HepG2 (cell line): ENCODE results near the gene GINS2. TPM values are rescaled to one million over a fixed set of nuclear protein-coding genes. Genes with fewer than 3 reads are reported as not detected.

Experiments used
- ATAC-seq: fragments of 200-7000 bp; cut with Tn5 transposase; 3 replicates; pipeline ENCODE4 v1.9.1; 2020; ENCODE audit warnings: mild to moderate bottlenecking, moderate library complexity
- BruUV-seq: library from RNA; stranded (reverse); fragments of 400-500 nt; replicated peaks from 2 replicates; lab custom pipeline; 2021; lab: Mats Ljungman, UMichigan
- CTCF ChIA-PET: fragments of 300-600 bp; formaldehyde crosslinking; extraction: SDS; loops from one replicate; lab custom pipeline; 2021; ENCODE audit warnings: low total read pairs, inconsistent platforms, low intra/inter-chr PET ratio; lab: Yijun Ruan, JAX
- POLR2A ChIA-PET: fragments of 350-600 bp; sonication (Branson Sonifier 250); formaldehyde crosslinking; loops from one replicate; lab custom pipeline; 2020; ENCODE audit warnings: antibody characterized with exemption, inconsistent platforms; lab: Yijun Ruan, JAX
- DNase-seq: peaks from one replicate; pipeline ENCODE4 v3.0.0-alpha.2; 2015; ENCODE audit warnings: low spot score
- FAIRE-seq: peaks from 3 replicates; lab custom pipeline; 2011; peaks lifted over from hg19 to GRCh38; lab: Jason Lieb, UNC
- H2AFZ ChIP-seq: one replicate; pipeline ENCODE4 v1.6.1; 2011; ENCODE audit warnings: low read length, inconsistent platforms
- H3K27ac ChIP-seq: fragments of 300-600 bp; 3 replicates; pipeline ENCODE4 v1.8.0; 2011; ENCODE audit warnings: mixed run types, mild to moderate bottlenecking, mixed read lengths, low read length, inconsistent platforms; ENCODE audit not compliant: insufficient read depth; ENCODE audit errors: extremely low read length
- H3K27me3 ChIP-seq, 2 experiments: fragments of 200-600 bp in 1 of 2; 2 replicates in 1 of 2; 3 replicates in 1 of 2; pipeline versions ENCODE4 v1.6.0 to v1.8.0; 2011; ENCODE audit warnings: low read length in 2 of 2, mild to moderate bottlenecking in 2 of 2, moderate library complexity in 2 of 2, inconsistent platforms in 1 of 2; ENCODE audit not compliant: insufficient read depth in 2 of 2, control insufficient read depth in 1 of 2
- H3K36me3 ChIP-seq, 2 experiments: fragments of 200-600 bp in 1 of 2; replicated peaks in 1 of 2; 2 replicates in 1 of 2; 3 replicates in 1 of 2; pipeline versions ENCODE4 v1.5.1 to v1.8.0; 2011; ENCODE audit warnings: low read length in 2 of 2, inconsistent platforms in 1 of 2; ENCODE audit not compliant: insufficient read depth in 2 of 2, control insufficient read depth in 1 of 2
- H3K4me1 ChIP-seq: 2 replicates; pipeline ENCODE4 v1.5.1; 2012; ENCODE audit warnings: low read length, inconsistent platforms; ENCODE audit not compliant: insufficient read depth
- H3K4me2 ChIP-seq: 2 replicates; pipeline ENCODE4 v1.6.0; 2011; ENCODE audit warnings: low read depth, low read length, inconsistent platforms
- H3K4me3 ChIP-seq, 3 experiments: fragments of 200-600 bp in 1 of 3; sonication (generic), shearing (Covaris generic) in 1 of 3; replicated peaks in 1 of 3; 2 replicates each; pipeline ENCODE4 v1.5.1; 2011 to 2016; ENCODE audit warnings: low read length in 3 of 3, inconsistent platforms in 2 of 3, low read depth in 2 of 3, mild to moderate bottlenecking in 2 of 3, control low read depth in 1 of 3, mixed read lengths in 1 of 3; ENCODE audit not compliant: insufficient read depth in 1 of 3
- H3K79me2 ChIP-seq: one replicate; pipeline ENCODE4 v1.6.1; 2011; ENCODE audit warnings: low read length, inconsistent platforms; ENCODE audit not compliant: insufficient read depth
- H3K9ac ChIP-seq: 2 replicates; pipeline ENCODE4 v1.6.0; 2011; ENCODE audit warnings: mild to moderate bottlenecking, low read depth, low read length, inconsistent platforms; ENCODE audit not compliant: insufficient read depth
- H3K9me3 ChIP-seq: 2 replicates; pipeline ENCODE4 v1.5.1; 2012; ENCODE audit warnings: mild to moderate bottlenecking, low read length
- H4K20me1 ChIP-seq: 2 replicates; pipeline ENCODE4 v1.6.0; 2011; ENCODE audit warnings: inconsistent platforms, mild to moderate bottlenecking, low read length, moderate library complexity; ENCODE audit not compliant: insufficient read depth
- CTCF ChIP-seq: sonication (generic); formaldehyde crosslinking; IDR thresholded peaks from 2 replicates; pipeline ENCODE4 v1.5.0; 2020; ENCODE audit warnings: mild to moderate bottlenecking, missing genetic modification reagents, moderate library complexity
- MNT ChIP-seq: fragments of 450-650 bp; IDR thresholded peaks from 2 replicates; pipeline ENCODE4 v1.6.1; 2016
- MTA1 ChIP-seq: sonication (generic); formaldehyde crosslinking; IDR thresholded peaks from 2 replicates; pipeline ENCODE4 v1.4.0; 2020; ENCODE audit warnings: missing genetic modification reagents, mild to moderate bottlenecking, borderline replicate concordance
- STAG1 ChIP-seq: sonication (generic); formaldehyde crosslinking; IDR thresholded peaks from 2 replicates; pipeline ENCODE4 v1.4.0; 2020; ENCODE audit warnings: missing genetic modification reagents
- ZNF138 ChIP-seq: sonication (generic); formaldehyde crosslinking; IDR thresholded peaks from 2 replicates; pipeline ENCODE4 v1.5.0; 2020; ENCODE audit warnings: mild to moderate bottlenecking, low read depth, missing genetic modification reagents
- ZNF703 ChIP-seq: sonication (generic); formaldehyde crosslinking; IDR thresholded peaks from 2 replicates; pipeline ENCODE4 v1.5.1; 2020; ENCODE audit warnings: missing genetic modification reagents, mild to moderate bottlenecking, moderate library complexity, borderline replicate concordance
- WGBS: methylation state at CpG from one replicate; pipeline ENCODE4 v1.1.6; 2017; ENCODE audit warnings: low lambda C conversion rate; 5-methylcytosine and 5-hydroxymethylcytosine counted together
- in situ Hi-C: cut with HindIII; loops from 2 replicates; pipeline ENCODE4 v1.10.0; 2017; ENCODE audit warnings: low pct_unique_long_range_greater_than_20kb; ENCODE audit not compliant: extremely low pct_ligation_motif_present
- intact Hi-C: fragments of 100-400 bp; cut with micrococcal nuclease; formaldehyde crosslinking; loops from one replicate; pipeline ENCODE4 v1.10.0; 2022; ENCODE audit not compliant: unreplicated experiment
- polyA plus RNA-seq, 8 experiments: library from polyadenylated mRNA; depleted of rRNA in 3 of 8; stranded (reverse) in 7 of 8; unstranded in 1 of 8; fragments of >200 nt; fragmentation: Illumina TruSeq in 4 of 8; extraction: Trizol in 4 of 8; gene quantifications; 2 replicates each; pipeline versions ENCODE4 v1.2.1 to v1.2.3, GENCODE V29; 2011 to 2016; ENCODE audit warnings: low read depth in 4 of 8, missing spikeins in 1 of 8, mixed read lengths in 1 of 8; ENCODE audit not compliant: insufficient read depth in 1 of 8
- total RNA-seq, 5 experiments: library from RNA; depleted of rRNA; stranded (reverse); fragments of >200 nt; fragmentation: Illumina TruSeq; extraction: Trizol; gene quantifications; 2 replicates each; pipeline ENCODE4 v1.2.3, GENCODE V29; 2016; ENCODE audit warnings: low read depth in 1 of 5

The GINS2 gene
- total and polyA plus RNA-seq, 2 of the 13 experiments (the other 11 are each of a cell fraction or from before 2014, with no cell fraction given): 10.6 to 48.3 TPM

- DNase-seq: no peak
- no peak overlapping the region for H3K4me2 ChIP-seq
- TF ChIP-seq ZNF138 (CRISPR knock-in tag) (no peak), MNT (peak; percentile 93)
- TF ChIP-seq, all 625 proteins: peak for 1
- Histone ChIP-seq H3K27me3 (peaks cover 8 to 72% of the 10 kb centered on the region in 2 experiments; a peak in 4 of 5 replicates), H3K9ac (no peak overlapping the region), H3K4me1 (peaks cover 16% of the 10 kb centered on the region), H3K27ac (no peak overlapping the region), H3K36me3 (no peaks in the 10 kb centered on the region), H4K20me1 (no peaks in the 10 kb centered on the region), H3K9me3 (no peaks in the 10 kb centered on the region), H3K79me2 (no peaks in the 10 kb centered on the region), H3K4me3 (no peak overlapping the region), H2AFZ (no peak overlapping the region)
- ChIA-PET CTCF (no interaction called here), POLR2A (no interaction called here)
- 37% methylated on average over 7 of the region's 7 CpGs for WGBS
- BruUV-seq: no TSS peak
- intact Hi-C loops: no loop called here
- FAIRE-seq: no peak
- no peak for ATAC-seq
- in situ Hi-C loops: no loop called here
Observed at GRCh38 chr16:85699628-85700027, 10.9 kb upstream of the GINS2 start.

- in situ Hi-C loops (no loop called here), intact Hi-C loops (no loop called here)
- Histone ChIP-seq H3K4me2 (no peak overlapping the region), H3K36me3 (no peaks in the 10 kb centered on the region), H3K9ac (no peak overlapping the region), H2AFZ (no peak overlapping the region), H3K27ac (no peak overlapping the region), H3K4me1 (peaks cover 16% of the 10 kb centered on the region), H4K20me1 (no peaks in the 10 kb centered on the region), H3K9me3 (no peaks in the 10 kb centered on the region), H3K4me3 (no peak overlapping the region), H3K27me3 (peaks cover 10 to 75% of the 10 kb centered on the region in 2 experiments; a peak in 4 of 5 replicates), H3K79me2 (no peaks in the 10 kb centered on the region)
- WGBS: 45% methylated on average over 7 of the region's 12 CpGs
- TF ChIP-seq CTCF (CRISPR knock-in tag) (peak; percentile 36), ZNF703 (no peak), MTA1 (CRISPR knock-in tag) (0 out of 2 replicates have a peak, but pooled peaks have one; percentile 21), STAG1 (peak; percentile 29; the same call in 1 of the 2 replicates)
- ChIA-PET POLR2A (no interaction called here), CTCF (no interaction called here)
- DNase-seq (no peak), ATAC-seq (peak; percentile 44), FAIRE-seq (no peak)
- BruUV-seq: no TSS peak
Observed at GRCh38 chr16:85698935-85699558, 10.3 kb upstream of the GINS2 start.
